Lower leg skin (tissue), 3 donors: ENCODE measurements around the gene CNTFR.

Experiments used
- POLR2A ChIP-seq, 2 donors: fragments of 450-650 bp; IDR thresholded peaks; one replicate each; pipeline ENCODE4 v1.6.1; 2016 to 2017; ENCODE audit warnings: antibody characterized with exemption in 2 of 2, mild to moderate bottlenecking in 1 of 2, moderate library complexity in 1 of 2
- TF ChIP-seq, protein P1 (sequence below), 3 donors: fragments of 450-650 bp; IDR thresholded peaks; one replicate each; pipeline ENCODE4 v1.5.1; 2016; ENCODE audit warnings: antibody characterized with exemption in 3 of 3, mild to moderate bottlenecking in 3 of 3, moderate library complexity in 2 of 3

DNA sequence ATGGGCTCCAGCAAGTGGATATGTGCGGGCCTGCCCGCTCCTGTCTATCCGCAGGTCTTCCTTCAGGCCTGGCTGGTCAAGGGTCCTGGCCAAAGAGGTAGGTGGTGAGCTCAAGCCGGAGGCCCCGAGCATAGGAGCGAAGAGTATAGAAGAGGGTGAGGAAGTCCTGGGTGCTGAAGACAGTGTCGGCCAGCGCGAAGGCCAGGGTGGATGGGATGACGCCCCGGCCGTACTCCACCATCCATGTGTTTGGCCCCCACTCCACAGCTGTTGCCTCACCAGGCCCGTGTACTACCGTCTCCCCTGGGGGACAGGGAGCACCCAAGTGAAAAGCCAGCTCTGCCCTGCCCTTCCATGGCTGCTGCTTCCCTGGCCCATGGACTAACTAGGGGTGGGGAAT is 46.0 kb upstream of the CNTFR start:
- TF ChIP-seq, protein P1, sequence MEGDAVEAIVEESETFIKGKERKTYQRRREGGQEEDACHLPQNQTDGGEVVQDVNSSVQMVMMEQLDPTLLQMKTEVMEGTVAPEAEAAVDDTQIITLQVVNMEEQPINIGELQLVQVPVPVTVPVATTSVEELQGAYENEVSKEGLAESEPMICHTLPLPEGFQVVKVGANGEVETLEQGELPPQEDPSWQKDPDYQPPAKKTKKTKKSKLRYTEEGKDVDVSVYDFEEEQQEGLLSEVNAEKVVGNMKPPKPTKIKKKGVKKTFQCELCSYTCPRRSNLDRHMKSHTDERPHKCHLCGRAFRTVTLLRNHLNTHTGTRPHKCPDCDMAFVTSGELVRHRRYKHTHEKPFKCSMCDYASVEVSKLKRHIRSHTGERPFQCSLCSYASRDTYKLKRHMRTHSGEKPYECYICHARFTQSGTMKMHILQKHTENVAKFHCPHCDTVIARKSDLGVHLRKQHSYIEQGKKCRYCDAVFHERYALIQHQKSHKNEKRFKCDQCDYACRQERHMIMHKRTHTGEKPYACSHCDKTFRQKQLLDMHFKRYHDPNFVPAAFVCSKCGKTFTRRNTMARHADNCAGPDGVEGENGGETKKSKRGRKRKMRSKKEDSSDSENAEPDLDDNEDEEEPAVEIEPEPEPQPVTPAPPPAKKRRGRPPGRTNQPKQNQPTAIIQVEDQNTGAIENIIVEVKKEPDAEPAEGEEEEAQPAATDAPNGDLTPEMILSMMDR (IDR thresholded peaks at IDR 0.05) = no peak
- TF ChIP-seq POLR2A (IDR thresholded peaks at IDR 0.05) = no peak
